MM.1S (cell line): ENCODE data around the gene SPTBN1.

Experiments used
- EZH2 ChIP-seq: fragments of 300-600 bp; sonication (generic); optimal IDR thresholded peaks from 2 replicates; pipeline ENCODE3; 2017; ENCODE audit warnings: low read depth, mild to moderate bottlenecking, antibody characterized with exemption, low read length, mixed read lengths
- TF ChIP-seq, protein P1 (sequence below): fragments of 300-600 bp; sonication (generic); IDR thresholded peaks from 2 replicates; pipeline ENCODE4 v1.5.1; 2016; ENCODE audit warnings: antibody characterized with exemption, low read length, mixed read lengths

- TF ChIP-seq, protein P1, sequence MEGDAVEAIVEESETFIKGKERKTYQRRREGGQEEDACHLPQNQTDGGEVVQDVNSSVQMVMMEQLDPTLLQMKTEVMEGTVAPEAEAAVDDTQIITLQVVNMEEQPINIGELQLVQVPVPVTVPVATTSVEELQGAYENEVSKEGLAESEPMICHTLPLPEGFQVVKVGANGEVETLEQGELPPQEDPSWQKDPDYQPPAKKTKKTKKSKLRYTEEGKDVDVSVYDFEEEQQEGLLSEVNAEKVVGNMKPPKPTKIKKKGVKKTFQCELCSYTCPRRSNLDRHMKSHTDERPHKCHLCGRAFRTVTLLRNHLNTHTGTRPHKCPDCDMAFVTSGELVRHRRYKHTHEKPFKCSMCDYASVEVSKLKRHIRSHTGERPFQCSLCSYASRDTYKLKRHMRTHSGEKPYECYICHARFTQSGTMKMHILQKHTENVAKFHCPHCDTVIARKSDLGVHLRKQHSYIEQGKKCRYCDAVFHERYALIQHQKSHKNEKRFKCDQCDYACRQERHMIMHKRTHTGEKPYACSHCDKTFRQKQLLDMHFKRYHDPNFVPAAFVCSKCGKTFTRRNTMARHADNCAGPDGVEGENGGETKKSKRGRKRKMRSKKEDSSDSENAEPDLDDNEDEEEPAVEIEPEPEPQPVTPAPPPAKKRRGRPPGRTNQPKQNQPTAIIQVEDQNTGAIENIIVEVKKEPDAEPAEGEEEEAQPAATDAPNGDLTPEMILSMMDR = no peak
- no peak for TF ChIP-seq EZH2
Observed at GRCh38 chr2:54494087-54494486, 38.0 kb downstream of the SPTBN1 start.
